ENCODE data around the gene MT1M.

Gene MT1M

DNA sequence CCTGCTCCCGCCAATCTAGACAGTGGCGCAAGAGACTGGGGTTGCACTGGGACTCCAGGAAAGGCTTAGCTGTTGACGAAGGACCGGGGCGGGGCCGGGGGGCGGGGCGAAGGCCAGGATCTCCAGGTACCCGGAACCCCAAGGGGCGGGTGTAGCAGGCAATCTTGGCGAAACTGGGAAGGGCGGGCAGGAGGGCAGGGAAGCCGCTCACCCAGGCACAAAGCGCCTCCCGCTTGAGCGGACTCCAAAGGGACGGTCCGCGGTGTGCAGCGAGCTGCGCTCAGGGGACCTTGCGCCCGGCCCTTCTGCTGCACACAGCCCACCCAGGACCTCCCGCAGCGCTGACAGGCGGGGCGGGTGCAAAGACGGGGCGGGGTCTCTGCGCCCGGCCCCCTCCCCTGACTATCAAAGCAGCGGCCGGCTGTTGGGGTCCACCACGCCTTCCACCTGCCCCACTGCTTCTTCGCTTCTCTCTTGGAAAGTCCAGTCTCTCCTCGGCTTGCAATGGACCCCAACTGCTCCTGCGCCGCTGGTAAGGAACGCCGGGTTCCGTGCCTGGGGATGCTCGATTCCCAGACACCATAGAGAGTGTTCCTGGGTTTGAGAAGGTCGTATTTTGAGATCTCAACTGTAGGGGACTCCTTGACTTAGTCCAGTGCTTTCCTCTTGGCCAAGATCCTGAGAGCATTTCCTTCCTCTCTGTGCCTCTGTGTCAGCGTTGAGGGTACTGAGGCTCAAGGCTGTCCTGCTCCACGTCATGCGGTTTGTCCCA is 25.3 kb downstream of the MT1M start, which contains the start of gene MT1F (continued):
- TF ChIP-seq, protein P1, sequence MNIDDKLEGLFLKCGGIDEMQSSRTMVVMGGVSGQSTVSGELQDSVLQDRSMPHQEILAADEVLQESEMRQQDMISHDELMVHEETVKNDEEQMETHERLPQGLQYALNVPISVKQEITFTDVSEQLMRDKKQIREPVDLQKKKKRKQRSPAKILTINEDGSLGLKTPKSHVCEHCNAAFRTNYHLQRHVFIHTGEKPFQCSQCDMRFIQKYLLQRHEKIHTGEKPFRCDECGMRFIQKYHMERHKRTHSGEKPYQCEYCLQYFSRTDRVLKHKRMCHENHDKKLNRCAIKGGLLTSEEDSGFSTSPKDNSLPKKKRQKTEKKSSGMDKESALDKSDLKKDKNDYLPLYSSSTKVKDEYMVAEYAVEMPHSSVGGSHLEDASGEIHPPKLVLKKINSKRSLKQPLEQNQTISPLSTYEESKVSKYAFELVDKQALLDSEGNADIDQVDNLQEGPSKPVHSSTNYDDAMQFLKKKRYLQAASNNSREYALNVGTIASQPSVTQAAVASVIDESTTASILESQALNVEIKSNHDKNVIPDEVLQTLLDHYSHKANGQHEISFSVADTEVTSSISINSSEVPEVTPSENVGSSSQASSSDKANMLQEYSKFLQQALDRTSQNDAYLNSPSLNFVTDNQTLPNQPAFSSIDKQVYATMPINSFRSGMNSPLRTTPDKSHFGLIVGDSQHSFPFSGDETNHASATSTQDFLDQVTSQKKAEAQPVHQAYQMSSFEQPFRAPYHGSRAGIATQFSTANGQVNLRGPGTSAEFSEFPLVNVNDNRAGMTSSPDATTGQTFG (tag by site-specific recombination; IDR thresholded peaks at IDR 0.05; ENCODE audit: borderline replicate concordance): no peak
- no peak for TF ChIP-seq ZNF571 (tag by site-specific recombination; IDR thresholded peaks at IDR 0.05)
- no peak for TF ChIP-seq YY1 (tag by site-specific recombination; IDR thresholded peaks at IDR 0.05)
- TF ChIP-seq, protein P2, sequence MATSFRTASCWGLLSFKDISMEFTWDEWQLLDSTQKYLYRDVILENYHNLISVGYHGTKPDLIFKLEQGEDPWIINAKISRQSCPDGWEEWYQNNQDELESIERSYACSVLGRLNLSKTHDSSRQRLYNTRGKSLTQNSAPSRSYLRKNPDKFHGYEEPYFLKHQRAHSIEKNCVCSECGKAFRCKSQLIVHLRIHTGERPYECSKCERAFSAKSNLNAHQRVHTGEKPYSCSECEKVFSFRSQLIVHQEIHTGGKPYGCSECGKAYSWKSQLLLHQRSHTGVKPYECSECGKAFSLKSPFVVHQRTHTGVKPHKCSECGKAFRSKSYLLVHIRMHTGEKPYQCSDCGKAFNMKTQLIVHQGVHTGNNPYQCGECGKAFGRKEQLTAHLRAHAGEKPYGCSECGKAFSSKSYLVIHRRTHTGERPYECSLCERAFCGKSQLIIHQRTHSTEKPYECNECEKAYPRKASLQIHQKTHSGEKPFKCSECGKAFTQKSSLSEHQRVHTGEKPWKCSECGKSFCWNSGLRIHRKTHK (tag by site-specific recombination; IDR thresholded peaks at IDR 0.05): no peak
- TF ChIP-seq, protein P3, sequence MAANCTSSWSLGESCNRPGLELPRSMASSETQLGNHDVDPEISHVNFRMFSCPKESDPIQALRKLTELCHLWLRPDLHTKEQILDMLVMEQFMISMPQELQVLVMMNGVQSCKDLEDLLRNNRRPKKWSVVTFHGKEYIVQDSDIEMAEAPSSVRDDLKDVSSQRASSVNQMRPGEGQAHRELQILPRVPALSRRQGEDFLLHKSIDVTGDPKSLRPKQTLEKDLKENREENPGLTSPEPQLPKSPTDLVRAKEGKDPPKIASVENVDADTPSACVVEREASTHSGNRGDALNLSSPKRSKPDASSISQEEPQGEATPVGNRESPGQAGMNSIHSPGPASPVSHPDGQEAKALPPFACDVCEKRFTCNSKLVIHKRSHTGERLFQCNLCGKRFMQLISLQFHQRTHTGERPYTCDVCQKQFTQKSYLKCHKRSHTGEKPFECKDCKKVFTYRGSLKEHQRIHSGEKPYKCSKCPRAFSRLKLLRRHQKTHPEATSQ (tag by site-specific recombination; IDR thresholded peaks at IDR 0.05): no peak
- no peak; the same call in 1 of the 2 replicates for TF ChIP-seq ZNF843 (tag by site-specific recombination; IDR thresholded peaks at IDR 0.05)
- TF ChIP-seq, protein P4, sequence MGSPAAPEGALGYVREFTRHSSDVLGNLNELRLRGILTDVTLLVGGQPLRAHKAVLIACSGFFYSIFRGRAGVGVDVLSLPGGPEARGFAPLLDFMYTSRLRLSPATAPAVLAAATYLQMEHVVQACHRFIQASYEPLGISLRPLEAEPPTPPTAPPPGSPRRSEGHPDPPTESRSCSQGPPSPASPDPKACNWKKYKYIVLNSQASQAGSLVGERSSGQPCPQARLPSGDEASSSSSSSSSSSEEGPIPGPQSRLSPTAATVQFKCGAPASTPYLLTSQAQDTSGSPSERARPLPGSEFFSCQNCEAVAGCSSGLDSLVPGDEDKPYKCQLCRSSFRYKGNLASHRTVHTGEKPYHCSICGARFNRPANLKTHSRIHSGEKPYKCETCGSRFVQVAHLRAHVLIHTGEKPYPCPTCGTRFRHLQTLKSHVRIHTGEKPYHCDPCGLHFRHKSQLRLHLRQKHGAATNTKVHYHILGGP (tag by site-specific recombination; IDR thresholded peaks at IDR 0.05): no peak
- TF ChIP-seq ZNF16 (tag by site-specific recombination; IDR thresholded peaks at IDR 0.05; ENCODE audit: low read depth): no peak
- TF ChIP-seq ZNF341 (tag by site-specific recombination; IDR thresholded peaks at IDR 0.05; ENCODE audit: low read depth): no peak
- no peak for TF ChIP-seq SCRT1 (tag by site-specific recombination; IDR thresholded peaks at IDR 0.05; ENCODE audit: borderline replicate concordance)
- TF ChIP-seq, protein P5, sequence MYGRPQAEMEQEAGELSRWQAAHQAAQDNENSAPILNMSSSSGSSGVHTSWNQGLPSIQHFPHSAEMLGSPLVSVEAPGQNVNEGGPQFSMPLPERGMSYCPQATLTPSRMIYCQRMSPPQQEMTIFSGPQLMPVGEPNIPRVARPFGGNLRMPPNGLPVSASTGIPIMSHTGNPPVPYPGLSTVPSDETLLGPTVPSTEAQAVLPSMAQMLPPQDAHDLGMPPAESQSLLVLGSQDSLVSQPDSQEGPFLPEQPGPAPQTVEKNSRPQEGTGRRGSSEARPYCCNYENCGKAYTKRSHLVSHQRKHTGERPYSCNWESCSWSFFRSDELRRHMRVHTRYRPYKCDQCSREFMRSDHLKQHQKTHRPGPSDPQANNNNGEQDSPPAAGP (tag by site-specific recombination; IDR thresholded peaks at IDR 0.05): 0 out of 2 replicates have a peak, but pooled peaks have one; percentile 22
- TF ChIP-seq ZNF629 (tag by site-specific recombination; IDR thresholded peaks at IDR 0.05): no peak
- no peak for TF ChIP-seq ZEB2 (tag by site-specific recombination; IDR thresholded peaks at IDR 0.05)
- TF ChIP-seq, protein P6, sequence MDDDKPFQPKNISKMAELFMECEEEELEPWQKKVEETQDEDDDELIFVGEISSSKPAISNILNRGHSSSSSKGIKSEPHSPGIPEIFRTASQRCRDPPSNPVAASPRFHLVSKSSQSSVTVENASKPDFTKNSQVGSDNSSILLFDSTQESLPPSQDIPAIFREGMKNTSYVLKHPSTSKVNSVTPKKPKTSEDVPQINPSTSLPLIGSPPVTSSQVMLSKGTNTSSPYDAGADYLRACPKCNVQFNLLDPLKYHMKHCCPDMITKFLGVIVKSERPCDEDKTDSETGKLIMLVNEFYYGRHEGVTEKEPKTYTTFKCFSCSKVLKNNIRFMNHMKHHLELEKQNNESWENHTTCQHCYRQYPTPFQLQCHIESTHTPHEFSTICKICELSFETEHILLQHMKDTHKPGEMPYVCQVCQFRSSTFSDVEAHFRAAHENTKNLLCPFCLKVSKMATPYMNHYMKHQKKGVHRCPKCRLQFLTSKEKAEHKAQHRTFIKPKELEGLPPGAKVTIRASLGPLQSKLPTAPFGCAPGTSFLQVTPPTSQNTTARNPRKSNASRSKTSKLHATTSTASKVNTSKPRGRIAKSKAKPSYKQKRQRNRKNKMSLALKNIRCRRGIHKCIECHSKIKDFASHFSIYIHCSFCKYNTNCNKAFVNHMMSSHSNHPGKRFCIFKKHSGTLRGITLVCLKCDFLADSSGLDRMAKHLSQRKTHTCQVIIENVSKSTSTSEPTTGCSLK (tag by site-specific recombination; IDR thresholded peaks at IDR 0.05): no peak
- peak; percentile 57; the same call in 1 of the 2 replicates for TF ChIP-seq ZFP69B (tag by site-specific recombination; IDR thresholded peaks at IDR 0.05)
- no peak for TF ChIP-seq ZSCAN23 (tag by site-specific recombination; IDR thresholded peaks at IDR 0.05)
- TF ChIP-seq ZNF514 (tag by site-specific recombination; IDR thresholded peaks at IDR 0.05): no peak
- TF ChIP-seq, protein P7, sequence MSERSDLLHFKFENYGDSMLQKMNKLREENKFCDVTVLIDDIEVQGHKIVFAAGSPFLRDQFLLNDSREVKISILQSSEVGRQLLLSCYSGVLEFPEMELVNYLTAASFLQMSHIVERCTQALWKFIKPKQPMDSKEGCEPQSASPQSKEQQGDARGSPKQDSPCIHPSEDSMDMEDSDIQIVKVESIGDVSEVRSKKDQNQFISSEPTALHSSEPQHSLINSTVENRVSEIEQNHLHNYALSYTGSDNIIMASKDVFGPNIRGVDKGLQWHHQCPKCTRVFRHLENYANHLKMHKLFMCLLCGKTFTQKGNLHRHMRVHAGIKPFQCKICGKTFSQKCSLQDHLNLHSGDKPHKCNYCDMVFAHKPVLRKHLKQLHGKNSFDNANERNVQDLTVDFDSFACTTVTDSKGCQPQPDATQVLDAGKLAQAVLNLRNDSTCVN (tag by site-specific recombination; optimal IDR thresholded peaks at IDR 0.05): no peak
- TF ChIP-seq ZBTB17 (tag by site-specific recombination; IDR thresholded peaks at IDR 0.05): peak; percentile 55
- no peak for TF ChIP-seq ZNF175 (tag by site-specific recombination; IDR thresholded peaks at IDR 0.05)
- no peak for TF ChIP-seq ZNF707 (tag by site-specific recombination; IDR thresholded peaks at IDR 0.05)
- TF ChIP-seq ZNF114 (tag by site-specific recombination; IDR thresholded peaks at IDR 0.05): no peak
- no peak for TF ChIP-seq ZNF354C (tag by site-specific recombination; IDR thresholded peaks at IDR 0.05; ENCODE audit: borderline replicate concordance, low read depth)
- no peak for TF ChIP-seq ZNF48 (tag by site-specific recombination; IDR thresholded peaks at IDR 0.05)
- no peak for TF ChIP-seq ZNF529 (tag by site-specific recombination; IDR thresholded peaks at IDR 0.05; ENCODE audit: insufficient replicate concordance)
- TF ChIP-seq ZNF19 (tag by site-specific recombination; IDR thresholded peaks at IDR 0.05; ENCODE audit: low read depth): no peak
- TF ChIP-seq ZNF561 (tag by site-specific recombination; IDR thresholded peaks at IDR 0.05; ENCODE audit: borderline replicate concordance): no peak
- peak; percentile 65; the same call in 1 of the 2 replicates for TF ChIP-seq KLF9 (tag by site-specific recombination; IDR thresholded peaks at IDR 0.05; ENCODE audit: low read depth)
- TF ChIP-seq ZNF621 (tag by site-specific recombination; IDR thresholded peaks at IDR 0.05): no peak
